PC-9 (cell line): ENCODE data around the gene PNMA6E.

Experiments used
- EZH2 ChIP-seq: fragments of 200-600 bp; sonication (generic); IDR thresholded peaks from 2 replicates; pipeline ENCODE4 v1.8.0; 2017; ENCODE audit warnings: antibody characterized with exemption, low read depth
- TF ChIP-seq, protein P1 (sequence below): fragments of 200-600 bp; sonication (generic); conservative IDR thresholded peaks from 2 replicates; pipeline ENCODE4 v1.6.1; 2017; ENCODE audit warnings: mixed run types, antibody characterized with exemption, mild to moderate bottlenecking, moderate library complexity

DNA sequence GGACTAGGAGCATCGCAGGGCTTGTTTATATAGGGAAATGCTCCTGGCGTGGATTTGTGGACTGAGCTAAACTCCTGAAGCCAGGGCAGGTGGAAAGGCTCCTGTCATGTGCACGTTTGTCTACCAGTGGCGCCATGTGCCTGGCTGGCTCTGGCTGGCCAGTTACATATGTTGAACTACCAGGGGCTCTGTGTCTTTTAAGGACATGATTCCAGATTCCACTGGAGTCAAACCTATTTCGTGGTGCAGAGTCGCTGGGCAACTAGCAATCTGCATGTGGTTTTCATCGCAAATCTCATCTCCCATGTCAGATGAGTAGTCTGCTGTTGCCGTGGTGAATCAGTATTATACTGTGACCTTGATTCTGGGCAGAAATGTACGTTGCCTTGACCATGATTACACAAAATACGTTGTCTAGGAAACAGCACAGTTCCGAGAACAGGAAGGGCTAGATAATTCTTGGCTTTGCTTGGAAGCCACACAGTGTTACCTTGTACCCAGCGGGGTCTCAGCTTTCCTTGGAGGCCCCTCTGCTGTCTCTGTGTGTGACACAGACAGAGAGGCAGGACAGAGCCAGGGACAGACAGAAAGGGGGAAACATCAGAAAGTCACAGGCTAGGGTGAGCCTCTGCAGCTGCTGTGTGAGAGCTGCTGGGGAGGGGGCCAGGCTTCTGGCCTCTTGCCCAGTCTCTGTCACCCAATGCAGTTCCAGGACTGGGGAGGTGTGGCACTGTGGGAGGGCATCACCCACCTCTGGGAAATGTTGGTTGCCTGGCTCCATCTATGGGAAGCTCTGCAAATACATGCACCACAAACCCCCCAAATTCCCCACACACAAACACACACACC is 19.2 kb downstream of the PNMA6E start:
- TF ChIP-seq, protein P1, sequence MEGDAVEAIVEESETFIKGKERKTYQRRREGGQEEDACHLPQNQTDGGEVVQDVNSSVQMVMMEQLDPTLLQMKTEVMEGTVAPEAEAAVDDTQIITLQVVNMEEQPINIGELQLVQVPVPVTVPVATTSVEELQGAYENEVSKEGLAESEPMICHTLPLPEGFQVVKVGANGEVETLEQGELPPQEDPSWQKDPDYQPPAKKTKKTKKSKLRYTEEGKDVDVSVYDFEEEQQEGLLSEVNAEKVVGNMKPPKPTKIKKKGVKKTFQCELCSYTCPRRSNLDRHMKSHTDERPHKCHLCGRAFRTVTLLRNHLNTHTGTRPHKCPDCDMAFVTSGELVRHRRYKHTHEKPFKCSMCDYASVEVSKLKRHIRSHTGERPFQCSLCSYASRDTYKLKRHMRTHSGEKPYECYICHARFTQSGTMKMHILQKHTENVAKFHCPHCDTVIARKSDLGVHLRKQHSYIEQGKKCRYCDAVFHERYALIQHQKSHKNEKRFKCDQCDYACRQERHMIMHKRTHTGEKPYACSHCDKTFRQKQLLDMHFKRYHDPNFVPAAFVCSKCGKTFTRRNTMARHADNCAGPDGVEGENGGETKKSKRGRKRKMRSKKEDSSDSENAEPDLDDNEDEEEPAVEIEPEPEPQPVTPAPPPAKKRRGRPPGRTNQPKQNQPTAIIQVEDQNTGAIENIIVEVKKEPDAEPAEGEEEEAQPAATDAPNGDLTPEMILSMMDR, result no peak
- TF ChIP-seq EZH2, result no peak
